Keratinocyte (primary cell): ENCODE results near the gene MXRA7.

ENCODE experiments used
- CTCF ChIP-seq, 3 experiments: IDR thresholded peaks in 1 of 3; conservative IDR thresholded peaks in 1 of 3; optimal IDR thresholded peaks in 1 of 3; 2 replicates in 2 of 3; 3 replicates in 1 of 3; pipeline versions ENCODE3 to v1.5.1; 2011; ENCODE audit warnings: low read length in 3 of 3, mild to moderate bottlenecking in 3 of 3, moderate library complexity in 2 of 3, control low read depth in 1 of 3, inconsistent platforms in 1 of 3; ENCODE audit not compliant: insufficient read depth in 2 of 3; ENCODE audit errors: extremely low read depth in 1 of 3
- EZH2 ChIP-seq: IDR thresholded peaks from one replicate; pipeline ENCODE4 v1.6.1; 2012; ENCODE audit warnings: inconsistent platforms, mild to moderate bottlenecking, low read length, moderate library complexity

DNA sequence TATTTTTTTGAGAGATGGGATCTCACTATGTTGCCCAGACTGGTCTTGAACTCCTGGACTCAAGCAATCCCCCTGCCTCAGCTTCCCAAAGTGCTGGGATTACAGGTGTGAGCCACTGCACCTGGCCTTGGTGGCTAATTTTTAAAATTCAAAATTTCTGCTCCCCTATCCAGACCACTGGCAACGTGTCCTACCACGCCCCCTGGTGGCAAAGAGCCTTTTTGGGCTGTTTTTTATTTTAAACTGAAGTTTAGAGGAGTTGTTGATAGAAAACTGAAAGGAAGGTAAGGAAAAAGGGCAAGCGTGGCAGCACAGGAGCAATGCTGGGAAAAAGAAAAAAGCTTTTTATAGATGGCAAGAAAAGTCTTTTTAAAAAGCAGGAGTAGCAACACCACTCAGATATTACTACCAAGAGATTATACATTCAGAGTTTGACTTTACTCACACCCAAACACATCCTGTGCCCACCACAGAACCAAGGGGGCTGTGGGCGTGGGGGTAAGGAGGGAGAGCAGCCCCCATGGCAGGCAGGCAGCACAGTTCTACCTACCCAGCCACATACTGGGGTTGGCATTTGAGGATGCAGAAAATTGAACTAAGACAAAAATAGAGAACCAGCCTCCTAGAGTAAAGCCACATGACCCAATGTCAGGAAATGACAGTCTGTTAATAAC is 4.2 kb upstream of the MXRA7 start:
- TF ChIP-seq CTCF (optimal IDR thresholded peaks at IDR 0.05 in 1 of 3, IDR thresholded peaks at IDR 0.05 in 1 of 3, conservative IDR thresholded peaks at IDR 0.05 in 1 of 3; ENCODE audit: extremely low read depth in 1 of 3, insufficient read depth in 2 of 3, low read length in 3 of 3) (peak; percentile 62 to 83 (median 62)), EZH2 (no peak)
